K562 (cell line): Measurements from ENCODE around the gene SUPT7L. TPM values are rescaled to one million over a fixed set of nuclear protein-coding genes. Genes with fewer than 3 reads are reported as not detected.

Source experiments
- ATAC-seq: fragments of 200-7000 bp; cut with Tn5 transposase; 3 replicates; pipeline ENCODE4 v1.9.1; 2020; ENCODE audit warnings: moderate library complexity
- BruUV-seq: library from RNA; stranded (reverse); fragments of 400-500 nt; replicated peaks from 2 replicates; lab custom pipeline; 2021; lab: Mats Ljungman, UMichigan
- CTCF ChIA-PET: fragments of 300-600 bp; formaldehyde crosslinking; extraction: SDS; loops from one replicate; lab custom pipeline; 2021; ENCODE audit warnings: low intra/inter-chr PET ratio; lab: Yijun Ruan, JAX
- POLR2A ChIA-PET: fragments of 300-600, 350-650 bp; sonication (Branson Sonifier 250); formaldehyde crosslinking; extraction: SDS; loops from one replicate; lab custom pipeline; 2021; ENCODE audit warnings: antibody characterized with exemption, inconsistent platforms; lab: Yijun Ruan, JAX
- DNase-seq, 4 experiments: peaks; one replicate each; pipeline versions ENCODE4 v3.0.0 to v3.0.0-alpha.2; 2011 to 2018; ENCODE audit warnings: low spot score in 3 of 4, mixed read lengths in 3 of 4; ENCODE audit errors: extremely low read depth in 1 of 4
- FAIRE-seq: peaks from 2 replicates; lab custom pipeline; 2011; peaks lifted over from hg19 to GRCh38; lab: Jason Lieb, UNC
- H2AFZ ChIP-seq: 2 replicates; pipeline ENCODE4 v1.6.0; 2011; ENCODE audit warnings: low read depth, low read length, control low read depth, inconsistent platforms
- H3K27ac ChIP-seq: fragments of 200-600 bp; 3 replicates; pipeline ENCODE4 v1.8.0; 2011; ENCODE audit warnings: low read depth, mild to moderate bottlenecking, control low read depth, inconsistent platforms, low read length, moderate library complexity, mixed read lengths; ENCODE audit errors: extremely low read depth
- H3K27me3 ChIP-seq, 2 experiments: fragments of 300-600 bp in 1 of 2; 2 replicates in 1 of 2; 3 replicates in 1 of 2; pipeline versions ENCODE4 v1.6.0 to v1.8.0; 2011; ENCODE audit warnings: inconsistent platforms in 2 of 2, low read length in 2 of 2, mild to moderate bottlenecking in 1 of 2, mixed read lengths in 1 of 2, moderate library complexity in 1 of 2; ENCODE audit not compliant: control insufficient read depth in 2 of 2, insufficient read depth in 2 of 2
- H3K36me3 ChIP-seq: fragments of 300-600 bp; 3 replicates; pipeline ENCODE4 v1.8.0; 2011; ENCODE audit warnings: mild to moderate bottlenecking, low read length, inconsistent platforms; ENCODE audit not compliant: control insufficient read depth, insufficient read depth
- H3K4me1 ChIP-seq, 2 experiments: fragments of 200-600 bp in 1 of 2; replicated peaks in 1 of 2; 2 replicates in 1 of 2; 3 replicates in 1 of 2; pipeline versions ENCODE4 v1.5.1 to v1.8.0; 2011; ENCODE audit warnings: inconsistent platforms in 2 of 2, low read length in 2 of 2, mild to moderate bottlenecking in 1 of 2, mixed read lengths in 1 of 2, moderate library complexity in 1 of 2; ENCODE audit not compliant: control insufficient read depth in 2 of 2, insufficient read depth in 2 of 2
- H3K4me2 ChIP-seq: 2 replicates; pipeline ENCODE4 v1.6.1; 2011; ENCODE audit warnings: low read length, control low read depth, inconsistent platforms, mixed read lengths; ENCODE audit not compliant: insufficient read depth
- H3K4me3 ChIP-seq: fragments of 200-600 bp; sonication (generic), shearing (Covaris generic); 2 replicates; pipeline ENCODE4 v1.5.1; 2016; ENCODE audit warnings: control low read depth, inconsistent platforms
- H3K79me2 ChIP-seq: fragments of 200-600 bp; 3 replicates; pipeline ENCODE4 v1.8.0; 2011; ENCODE audit warnings: low read length, inconsistent platforms; ENCODE audit not compliant: control insufficient read depth, insufficient read depth
- H3K9ac ChIP-seq, 2 experiments: 2 replicates each; pipeline versions ENCODE4 v1.6.0 to v1.6.1; 2011; ENCODE audit warnings: low read depth in 2 of 2, low read length in 2 of 2, control low read depth in 1 of 2, inconsistent platforms in 1 of 2, mild to moderate bottlenecking in 1 of 2, mixed read lengths in 1 of 2; ENCODE audit not compliant: insufficient read depth in 1 of 2
- H3K9me1 ChIP-seq: one replicate; pipeline ENCODE4 v1.6.0; 2011; ENCODE audit warnings: inconsistent platforms, mild to moderate bottlenecking, low read length, moderate library complexity; ENCODE audit not compliant: control insufficient read depth, insufficient read depth
- H3K9me3 ChIP-seq: replicated peaks from 2 replicates; pipeline ENCODE4 v1.5.1; 2011; ENCODE audit warnings: low read depth, low read length, inconsistent platforms; ENCODE audit not compliant: control insufficient read depth, insufficient read depth
- H4K20me1 ChIP-seq: replicated peaks from 2 replicates; pipeline ENCODE4 v1.6.1; 2011; ENCODE audit warnings: low read length, inconsistent platforms, mixed read lengths; ENCODE audit not compliant: control insufficient read depth, insufficient read depth
- CEBPG ChIP-seq, 3 experiments: fragments of 200-800 bp in 1 of 3; sonication (Bioruptor generic) in 1 of 3; sonication (generic) in 1 of 3; formaldehyde crosslinking in 1 of 3; IDR thresholded peaks in 2 of 3; conservative IDR thresholded peaks in 1 of 3; 2 replicates each; pipeline versions ENCODE4 v1.6.1 to v1.8.0; 2016 to 2022; ENCODE audit warnings: missing compliant biosample characterization in 2 of 3, missing genetic modification characterization in 2 of 3, mild to moderate bottlenecking in 1 of 3, missing genetic modification reagents in 1 of 3
- CTBP1 ChIP-seq: fragments of 450-650 bp; IDR thresholded peaks from 2 replicates; pipeline ENCODE4 v1.6.1; 2016; ENCODE audit warnings: borderline replicate concordance
- FOSL1 ChIP-seq: fragments of 200-800 bp; sonication (Bioruptor generic); conservative IDR thresholded peaks from 2 replicates; pipeline ENCODE4 v1.6.1; 2016; ENCODE audit warnings: missing genetic modification characterization, missing compliant biosample characterization
- KDM1A ChIP-seq, 2 experiments: fragments of 450-650 bp; IDR thresholded peaks; 2 replicates each; pipeline ENCODE4 v1.6.1; 2016; ENCODE audit warnings: mild to moderate bottlenecking in 2 of 2
- KDM4B ChIP-seq, 2 experiments: fragments of 450-650 bp in 1 of 2; sonication (generic) in 1 of 2; IDR thresholded peaks; 2 replicates each; pipeline ENCODE4 v1.6.1; 2016 to 2017; ENCODE audit warnings: borderline replicate concordance in 2 of 2, antibody characterized with exemption in 1 of 2, low read depth in 1 of 2, mild to moderate bottlenecking in 1 of 2
- MAZ ChIP-seq, 2 experiments: fragments of 450-650 bp in 1 of 2; sonication (generic) in 1 of 2; formaldehyde crosslinking; IDR thresholded peaks in 1 of 2; conservative IDR thresholded peaks in 1 of 2; 2 replicates each; pipeline versions ENCODE4 v1.4.0 to v1.5.0; 2020; ENCODE audit warnings: mild to moderate bottlenecking in 1 of 2, missing genetic modification reagents in 1 of 2
- POLR2AphosphoS5 ChIP-seq: IDR thresholded peaks from 2 replicates; pipeline ENCODE4 v1.6.1; 2011; ENCODE audit warnings: mild to moderate bottlenecking, low read depth, low read length, moderate library complexity; ENCODE audit not compliant: control insufficient read depth, insufficient read depth
- POLR2B ChIP-seq: fragments of 450-650 bp; IDR thresholded peaks from 2 replicates; pipeline ENCODE4 v1.6.1; 2018; ENCODE audit warnings: low read depth; ENCODE audit not compliant: partially characterized antibody
- SOX6 ChIP-seq: fragments of 450-650 bp; IDR thresholded peaks from 2 replicates; pipeline ENCODE4 v1.6.1; 2014; ENCODE audit warnings: mild to moderate bottlenecking
- THRA ChIP-seq: fragments of 450-650 bp; IDR thresholded peaks from 2 replicates; pipeline ENCODE4 v1.6.1; 2017; ENCODE audit warnings: mild to moderate bottlenecking, moderate library complexity
- ZNF140 ChIP-seq: fragments of 250-450 bp; sonication (Bioruptor Pico); IDR thresholded peaks from 2 replicates; pipeline ENCODE4 v1.8.0; 2021; ENCODE audit warnings: moderate library complexity, mild to moderate bottlenecking, inconsistent platforms
- ZNF398 ChIP-seq: fragments of 250-450 bp; sonication (Bioruptor Pico); IDR thresholded peaks from 2 replicates; pipeline ENCODE4 v1.8.0; 2021; ENCODE audit warnings: moderate library complexity, mild to moderate bottlenecking, inconsistent platforms
- ZNF699 ChIP-seq: fragments of 250-450 bp; sonication (Bioruptor Pico); IDR thresholded peaks from 2 replicates; pipeline ENCODE4 v1.8.0; 2021; ENCODE audit warnings: mild to moderate bottlenecking, moderate library complexity; ENCODE audit not compliant: insufficient replicate concordance
- WGBS: fragments of 100-300 bp; shearing (Covaris generic); methylation state at CpG from one replicate; pipeline ENCODE4 v1.1.6; 2016; ENCODE audit warnings: low coverage, mixed read lengths; ENCODE audit not compliant: insufficient coverage; ENCODE audit errors: missing lambda C conversion rate; 5-methylcytosine and 5-hydroxymethylcytosine counted together
- in situ Hi-C: fragments of 300-500 bp; cut with MboI; formaldehyde crosslinking; loops from 4 replicates; pipeline ENCODE4 v1.15.0; 2018; ENCODE audit warnings: inconsistent platforms, mixed read lengths
- intact Hi-C: fragments of 100-400 bp; cut with micrococcal nuclease; formaldehyde crosslinking; loops from 2 replicates; pipeline ENCODE4 v1.14.2; 2022
- polyA plus RNA-seq, 8 experiments: library from polyadenylated mRNA; depleted of rRNA in 4 of 8; stranded (reverse) in 5 of 8; unstranded in 3 of 8; fragments of >200 nt; fragmentation: Nextera tagmentation in 2 of 8; fragmentation: Illumina TruSeq in 1 of 8; extraction: Ambion mirVana in 2 of 8; extraction: Trizol in 1 of 8; gene quantifications; 2 replicates each; pipeline versions ENCODE4 v1.2.1 to v1.2.3, GENCODE V29; 2011 to 2014; ENCODE audit warnings: inconsistent platforms in 1 of 8, missing spikeins in 1 of 8
- total RNA-seq, 7 experiments: library from RNA; depleted of rRNA in 6 of 7; stranded (reverse); fragments of >200 nt in 6 of 7; fragmentation: Illumina TruSeq in 2 of 7; extraction: Trizol in 2 of 7; gene quantifications; 2 replicates each; pipeline versions ENCODE4 v1.2.1 to v1.2.3, GENCODE V29; 2011 to 2021; ENCODE audit warnings: low replicate concordance in 1 of 7
- TF ChIP-seq, protein P1 (sequence below): fragments of 250-450 bp; sonication (Bioruptor Pico); IDR thresholded peaks from 2 replicates; pipeline ENCODE4 v1.8.0; 2021; ENCODE audit warnings: mild to moderate bottlenecking, moderate library complexity

SUPT7L gene
- total and polyA plus RNA-seq, 9 of the 15 experiments (the other 6 are each of a cell fraction or from before 2014, with no cell fraction given) = 22.0 to 72.8 (median 40.2) TPM

DNA sequence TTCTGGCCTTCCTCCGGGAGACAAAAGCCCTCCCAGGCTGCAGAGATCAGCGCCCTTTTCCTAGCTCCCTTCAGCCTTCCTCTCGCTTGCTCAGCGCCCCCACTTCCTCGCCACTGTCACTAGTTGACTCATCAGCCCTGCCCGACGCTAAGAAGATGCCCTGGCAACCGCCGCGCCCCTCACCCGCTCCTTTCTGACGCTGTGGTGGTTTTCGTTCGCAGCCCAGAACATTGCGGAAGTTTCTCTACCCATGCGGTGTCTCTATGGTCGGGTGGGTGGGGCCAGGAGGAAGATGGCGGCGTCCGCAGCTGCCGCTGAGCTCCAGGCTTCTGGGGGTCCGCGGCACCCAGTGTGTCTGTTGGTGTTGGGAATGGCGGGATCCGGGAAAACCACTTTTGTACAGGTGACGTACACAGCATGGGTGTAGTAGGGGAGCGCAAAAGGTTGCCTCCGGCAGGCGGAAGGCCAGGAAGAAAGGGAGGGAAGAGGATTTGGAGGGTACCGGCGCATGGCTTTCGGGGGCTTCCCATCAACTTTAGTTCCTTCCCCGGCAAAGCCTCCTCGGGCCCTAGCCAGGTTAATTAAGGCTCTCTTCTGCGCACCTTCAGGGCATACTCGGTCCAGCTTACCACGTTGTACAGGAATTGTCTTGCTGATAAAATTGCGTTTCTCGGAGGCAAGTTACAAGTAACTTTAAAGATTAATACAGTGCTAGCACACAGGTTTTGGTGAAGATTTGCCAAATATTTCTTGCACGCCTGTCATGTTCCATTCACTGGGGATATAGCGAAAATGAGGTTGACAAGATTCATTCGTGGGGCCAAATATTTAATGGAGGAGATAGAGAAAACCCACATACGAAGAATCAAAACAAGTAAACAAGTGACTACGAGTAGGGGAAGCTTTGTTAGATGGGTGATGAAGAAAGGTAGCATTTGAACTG lies 34.4 kb downstream of the SUPT7L start, which contains the start of the genes CCDC121 and GPN1:
Gene CCDC121, minus strand, starts transcription at position 246 of the 943 bp plus-strand sequence. CDS start 1,213 bp downstream, outside the sequence.
Gene GPN1, plus strand, starts transcription at position 284 of the 943 bp plus-strand sequence. Its CDS starts 9 bp downstream, at position 293.
- intact Hi-C loops (loop anchor here (1.0 to 10.0 kb wide), 2 partner anchors 144 to 220 kb away; partner anchors contain the start of genes IFT172 and PPM1G), in situ Hi-C loops (no loop called here)
- POLR2A ChIA-PET = interaction anchor here (1.0 to 1.6 kb wide), 6 partner anchors 9 to 158 kb away, joined by 3 read pairs; no protein-coding TSS in a partner anchor
- peak; percentile 85 for FAIRE-seq
- H3K27ac ChIP-seq = peak within 1 kb of the TSS; percentile 82
- peaks cover 0 to 11% of the 10 kb centered on the region in 2 experiments; a peak in 4 of 5 replicates for H3K4me1 ChIP-seq
- no peaks in the 10 kb centered on the region for H3K27me3 ChIP-seq
- peaks cover 19% of the 10 kb centered on the region for H3K79me2 ChIP-seq
- H3K9ac ChIP-seq = peak within 1 kb of the TSS; percentile 96 to 97
- no peaks in the 10 kb centered on the region for H3K9me1 ChIP-seq
- H2AFZ ChIP-seq = peak within 1 kb of the TSS; percentile 99
- CTCF ChIA-PET = no interaction called here
- no TSS peak for BruUV-seq
- WGBS = under 1% methylated on average over 39 of the region's 44 CpGs
- peak within 1 kb of the TSS; percentile 96 for H3K4me2 ChIP-seq
- peak; percentile 98 for ATAC-seq
- H3K9me3 ChIP-seq = no peaks in the 10 kb centered on the region
- peak within 1 kb of the TSS; percentile 93 for H3K4me3 ChIP-seq
- peaks cover 49% of the 10 kb centered on the region for H3K36me3 ChIP-seq
- H4K20me1 ChIP-seq = no peaks in the 10 kb centered on the region
- peak; percentile 84 to 87 (median 86) for DNase-seq
- TF ChIP-seq, protein P1, sequence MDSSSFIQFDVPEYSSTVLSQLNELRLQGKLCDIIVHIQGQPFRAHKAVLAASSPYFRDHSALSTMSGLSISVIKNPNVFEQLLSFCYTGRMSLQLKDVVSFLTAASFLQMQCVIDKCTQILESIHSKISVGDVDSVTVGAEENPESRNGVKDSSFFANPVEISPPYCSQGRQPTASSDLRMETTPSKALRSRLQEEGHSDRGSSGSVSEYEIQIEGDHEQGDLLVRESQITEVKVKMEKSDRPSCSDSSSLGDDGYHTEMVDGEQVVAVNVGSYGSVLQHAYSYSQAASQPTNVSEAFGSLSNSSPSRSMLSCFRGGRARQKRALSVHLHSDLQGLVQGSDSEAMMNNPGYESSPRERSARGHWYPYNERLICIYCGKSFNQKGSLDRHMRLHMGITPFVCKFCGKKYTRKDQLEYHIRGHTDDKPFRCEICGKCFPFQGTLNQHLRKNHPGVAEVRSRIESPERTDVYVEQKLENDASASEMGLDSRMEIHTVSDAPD = no peak
- peak; percentile 74 for TF ChIP-seq FOSL1 (tag)
- no peak for TF ChIP-seq ZNF398 (CRISPR knock-in tag)
- TF ChIP-seq CEBPG (CRISPR knock-in tag; IDR thresholded peaks at IDR 0.05) = no peak
- TF ChIP-seq CEBPG (tag; conservative IDR thresholded peaks at IDR 0.05 in 1 of 2, IDR thresholded peaks at IDR 0.05 in 1 of 2) = no peak
- TF ChIP-seq CTBP1 = peak; percentile 62; the same call in 1 of the 2 replicates
- TF ChIP-seq POLR2AphosphoS5 = peak; percentile 86
- no peak for TF ChIP-seq KDM1A (IDR thresholded peaks at IDR 0.05)
- TF ChIP-seq KDM4B (IDR thresholded peaks at IDR 0.05; ENCODE audit: borderline replicate concordance in 2 of 2, low read depth in 1 of 2) = peak in 1 of 2 experiments; percentile 44; a peak in 1 of 4 replicates
- TF ChIP-seq ZNF140 (CRISPR knock-in tag) = no peak
- TF ChIP-seq MAZ (CRISPR knock-in tag; conservative IDR thresholded peaks at IDR 0.05 in 1 of 2, IDR thresholded peaks at IDR 0.05 in 1 of 2) = peak; percentile 66 to 70; a peak in 3 of 4 replicates
- no peak for TF ChIP-seq ZNF699 (CRISPR knock-in tag)
- TF ChIP-seq SOX6 = peak; percentile 44
- TF ChIP-seq THRA = no peak
- TF ChIP-seq POLR2B = peak; percentile 90
